Astrocyte (in vitro differentiated cells and primary cell): ENCODE measurements around the gene UNC5CL. TPM values are rescaled to one million over a fixed set of nuclear protein-coding genes. Genes with fewer than 3 reads are reported as not detected.

Experiments
- DNase-seq: peaks from one replicate; pipeline ENCODE4 v3.0.0-alpha.2; 2010; ENCODE audit warnings: low read depth
- FAIRE-seq: peaks from 2 replicates; lab custom pipeline; 2011; peaks lifted over from hg19 to GRCh38; lab: Jason Lieb, UNC
- H2AFZ ChIP-seq: 2 replicates; pipeline ENCODE4 v1.6.0; 2012; ENCODE audit warnings: low read depth, low read length, inconsistent platforms
- H3K27ac ChIP-seq: 2 replicates; pipeline ENCODE4 v1.5.1; 2011; ENCODE audit warnings: low read depth, low read length, inconsistent platforms
- H3K27me3 ChIP-seq: 2 replicates; pipeline ENCODE4 v1.6.0; 2011; ENCODE audit warnings: low read length, inconsistent platforms; ENCODE audit not compliant: insufficient read depth
- H3K36me3 ChIP-seq: 2 replicates; pipeline ENCODE4 v1.5.1; 2011; ENCODE audit warnings: low read length, inconsistent platforms; ENCODE audit not compliant: insufficient read depth
- H3K4me1 ChIP-seq: 2 replicates; pipeline ENCODE4 v1.5.1; 2011; ENCODE audit warnings: low read length, inconsistent platforms; ENCODE audit not compliant: insufficient read depth
- H3K4me2 ChIP-seq: 2 replicates; pipeline ENCODE4 v1.6.0; 2012; ENCODE audit warnings: low read length, inconsistent platforms
- H3K4me3 ChIP-seq: 2 replicates; pipeline ENCODE4 v1.5.1; 2011; ENCODE audit warnings: low read depth, mild to moderate bottlenecking, low read length, inconsistent platforms; ENCODE audit not compliant: insufficient read depth
- H3K79me2 ChIP-seq: 2 replicates; pipeline ENCODE4 v1.6.0; 2012; ENCODE audit warnings: mild to moderate bottlenecking, low read length, inconsistent platforms; ENCODE audit not compliant: insufficient read depth
- H3K9ac ChIP-seq: 2 replicates; pipeline ENCODE4 v1.6.0; 2012; ENCODE audit warnings: mild to moderate bottlenecking, low read length, inconsistent platforms
- H3K9me3 ChIP-seq: 2 replicates; pipeline ENCODE4 v1.5.1; 2012; ENCODE audit warnings: low read depth, mild to moderate bottlenecking, low read length, inconsistent platforms; ENCODE audit not compliant: insufficient read depth
- H4K20me1 ChIP-seq: 2 replicates; pipeline ENCODE4 v1.6.0; 2012; ENCODE audit warnings: low read length, inconsistent platforms; ENCODE audit not compliant: insufficient read depth
- H3K27ac Mint-ChIP-seq: one replicate; pipeline ENCODE4 v1.8.0; 2021; ENCODE audit warnings: mild to moderate bottlenecking, mixed read lengths; ENCODE audit not compliant: unreplicated experiment
- H3K27me3 Mint-ChIP-seq: one replicate; pipeline ENCODE4 v1.8.0; 2021; ENCODE audit warnings: low read depth, mixed read lengths; ENCODE audit not compliant: unreplicated experiment
- H3K36me3 Mint-ChIP-seq: one replicate; pipeline ENCODE4 v1.8.0; 2021; ENCODE audit warnings: low read depth, mixed read lengths; ENCODE audit not compliant: unreplicated experiment
- H3K4me1 Mint-ChIP-seq: one replicate; pipeline ENCODE4 v1.8.0; 2021; ENCODE audit warnings: low read depth, mixed read lengths; ENCODE audit not compliant: unreplicated experiment
- H3K4me3 Mint-ChIP-seq: one replicate; pipeline ENCODE4 v1.8.0; 2021; ENCODE audit warnings: mild to moderate bottlenecking, moderate library complexity, mixed read lengths; ENCODE audit not compliant: unreplicated experiment
- H3K9me3 Mint-ChIP-seq: one replicate; pipeline ENCODE4 v1.8.0; 2021; ENCODE audit warnings: mild to moderate bottlenecking, mixed read lengths; ENCODE audit not compliant: unreplicated experiment
- CTCF ChIP-seq: IDR thresholded peaks from 2 replicates; pipeline ENCODE4 v1.5.1; 2011; ENCODE audit warnings: low read depth, mild to moderate bottlenecking, inconsistent platforms, low read length, moderate library complexity; ENCODE audit not compliant: insufficient read depth
- EZH2 ChIP-seq: IDR thresholded peaks from 2 replicates; pipeline ENCODE4 v1.6.1; 2012; ENCODE audit warnings: mild to moderate bottlenecking, low read length, inconsistent platforms; ENCODE audit not compliant: insufficient read depth
- total RNA-seq: library from RNA; stranded (reverse); gene quantifications from 2 replicates; pipeline ENCODE4 v1.2.1, GENCODE V29; 2021

UNC5CL gene
- total RNA-seq, 1 donor from 2014 or later: 0.27 TPM

- H3K36me3 Mint-ChIP-seq: peaks cover 17% of the 10 kb centered on the region
- Histone ChIP-seq H3K79me2 (peaks cover 42% of the 10 kb centered on the region), H3K36me3 (peaks cover 44% of the 10 kb centered on the region), H3K4me1 (no peaks in the 10 kb centered on the region), H3K27me3 (no peaks in the 10 kb centered on the region), H3K4me2 (no peak overlapping the region), H2AFZ (no peak overlapping the region), H4K20me1 (peaks cover 37% of the 10 kb centered on the region), H3K9me3 (no peaks in the 10 kb centered on the region), H3K9ac (no peak overlapping the region), H3K4me3 (no peak overlapping the region), H3K27ac (no peak overlapping the region)
- no peaks in the 10 kb centered on the region for H3K9me3 Mint-ChIP-seq
- H3K27ac Mint-ChIP-seq: no peak overlapping the region
- no peak overlapping the region for H3K4me3 Mint-ChIP-seq
- no peak for TF ChIP-seq CTCF
- TF ChIP-seq EZH2: no peak
- DNase-seq (no peak), FAIRE-seq (no peak)
- no peaks in the 10 kb centered on the region for H3K27me3 Mint-ChIP-seq
- H3K4me1 Mint-ChIP-seq: no peaks in the 10 kb centered on the region
Observed at GRCh38 chr6:41085182-41085581, 46.2 kb upstream of the UNC5CL start.

- Histone ChIP-seq H3K4me1 (no peaks in the 10 kb centered on the region), H3K9me3 (no peaks in the 10 kb centered on the region), H3K27ac (no peak overlapping the region), H3K27me3 (no peaks in the 10 kb centered on the region), H3K36me3 (peaks cover 52% of the 10 kb centered on the region), H3K9ac (no peak overlapping the region), H4K20me1 (peaks cover 50% of the 10 kb centered on the region), H3K4me2 (no peak overlapping the region), H3K4me3 (no peak overlapping the region), H2AFZ (no peak overlapping the region), H3K79me2 (peaks cover 59% of the 10 kb centered on the region)
- H3K4me3 Mint-ChIP-seq: no peak overlapping the region
- H3K9me3 Mint-ChIP-seq: no peaks in the 10 kb centered on the region
- DNase-seq: no peak
- no peak overlapping the region for H3K27ac Mint-ChIP-seq
- H3K27me3 Mint-ChIP-seq: no peaks in the 10 kb centered on the region
- H3K36me3 Mint-ChIP-seq: peaks cover 12% of the 10 kb centered on the region
- TF ChIP-seq EZH2 (no peak), CTCF (no peak)
- FAIRE-seq: no peak
- H3K4me1 Mint-ChIP-seq: no peaks in the 10 kb centered on the region
Observed at GRCh38 chr6:41083072-41083471, 44.1 kb upstream of the UNC5CL start.

- FAIRE-seq (no peak), DNase-seq (no peak)
- Mint-ChIP-seq H3K27ac (no peak overlapping the region), H3K4me1 (peaks cover 6% of the 10 kb centered on the region), H3K4me3 (no peak overlapping the region), H3K27me3 (no peaks in the 10 kb centered on the region), H3K9me3 (no peaks in the 10 kb centered on the region), H3K36me3 (peaks cover 11% of the 10 kb centered on the region)
- H3K79me2 ChIP-seq: peaks cover 76% of the 10 kb centered on the region
- no peaks in the 10 kb centered on the region for H3K4me1 ChIP-seq
- H3K27ac ChIP-seq: no peak overlapping the region
- no peaks in the 10 kb centered on the region for H3K9me3 ChIP-seq
- no peaks in the 10 kb centered on the region for H3K27me3 ChIP-seq
- no peak for TF ChIP-seq CTCF
- no peak for TF ChIP-seq EZH2
- H3K4me3 ChIP-seq: no peak overlapping the region
- H2AFZ ChIP-seq: no peak overlapping the region
- peaks cover 65% of the 10 kb centered on the region for H4K20me1 ChIP-seq
- no peak overlapping the region for H3K4me2 ChIP-seq
- H3K9ac ChIP-seq: no peak overlapping the region
- peaks cover 51% of the 10 kb centered on the region for H3K36me3 ChIP-seq
Observed at GRCh38 chr6:41080621-41081020, 41.6 kb upstream of the UNC5CL start.
